Dermis blood vessel endothelial cell (primary cell): ENCODE data around the gene PANK3. TPM values are rescaled to one million over a fixed set of nuclear protein-coding genes. Genes with fewer than 3 reads are reported as not detected.
A peak's percentile ranks its signal among the peaks of the same experiment; 100 is the strongest.
"Not testable (repeated sequence)": the region's sequence is repeated elsewhere in the genome, so short reads cannot be mapped to it uniquely, and the experiment has no call there.

Source experiments
- DNase-seq: peaks from one replicate; pipeline ENCODE4 v3.0.0; 2010
- total RNA-seq: library from RNA; depleted of rRNA; stranded (reverse); fragments of >200 nt; gene quantifications from 2 replicates; pipeline ENCODE4 v1.2.3, GENCODE V29; 2014

The PANK3 gene
- 66.2 and 72.6 TPM in 2 replicates for total RNA-seq

- DNase-seq: peak; percentile 81
Observed at GRCh38 chr5:168578538-168579487, at the start of gene PANK3. PANK3 (minus strand) TSS chr5:168579368; CDS start chr5:168579283, 85 bp downstream.

GRCh38 chr5:168624850-168625364, 45.7 kb upstream of the PANK3 start:
- no peak for DNase-seq

GRCh38 chr5:168620807-168621206, 41.6 kb upstream of the PANK3 start:
- DNase-seq: no peak

GRCh38 chr5:168614661-168615060, 35.5 kb upstream of the PANK3 start:
- DNase-seq: no peak

- no peak for DNase-seq
Observed at GRCh38 chr5:168613996-168614395, 34.8 kb upstream of the PANK3 start.

- no peak for DNase-seq
Observed at GRCh38 chr5:168613396-168613795, 34.2 kb upstream of the PANK3 start.

- no peak for DNase-seq
Observed at GRCh38 chr5:168612996-168613395, 33.8 kb upstream of the PANK3 start.

- DNase-seq: no peak
Observed at GRCh38 chr5:168612123-168612522, 33.0 kb upstream of the PANK3 start.

GRCh38 chr5:168611165-168611564, 32.0 kb upstream of the PANK3 start:
- DNase-seq: no peak

- DNase-seq: no peak
Observed at GRCh38 chr5:168609806-168610482, 30.8 kb upstream of the PANK3 start.

GRCh38 chr5:168608821-168609220, 29.7 kb upstream of the PANK3 start:
- DNase-seq: no peak

- DNase-seq: no peak
Observed at GRCh38 chr5:168608386-168608785, 29.2 kb upstream of the PANK3 start.

- no peak for DNase-seq
Observed at GRCh38 chr5:168607946-168608345, 28.8 kb upstream of the PANK3 start.

- no peak for DNase-seq
Observed at GRCh38 chr5:168606562-168606961, 27.4 kb upstream of the PANK3 start.

- DNase-seq: no peak
Observed at GRCh38 chr5:168604436-168604835, 25.3 kb upstream of the PANK3 start.

- no peak for DNase-seq
Observed at GRCh38 chr5:168603746-168604145, 24.6 kb upstream of the PANK3 start.

GRCh38 chr5:168602517-168602916, 23.3 kb upstream of the PANK3 start:
- DNase-seq: no peak

- no peak for DNase-seq
Observed at GRCh38 chr5:168601972-168602371, 22.8 kb upstream of the PANK3 start.

- no peak for DNase-seq
Observed at GRCh38 chr5:168600409-168600808, 21.2 kb upstream of the PANK3 start.

GRCh38 chr5:168599826-168600225, 20.7 kb upstream of the PANK3 start:
- DNase-seq: no peak

- DNase-seq: no peak
Observed at GRCh38 chr5:168598639-168599038, 19.5 kb upstream of the PANK3 start.

- no peak for DNase-seq
Observed at GRCh38 chr5:168596927-168597326, 17.8 kb upstream of the PANK3 start.

- DNase-seq: not testable (repeated sequence)
Observed at GRCh38 chr5:168596122-168596521, 17.0 kb upstream of the PANK3 start.

- DNase-seq: no peak
Observed at GRCh38 chr5:168592014-168592368, 12.8 kb upstream of the PANK3 start.
